HG03066 (cell line): ENCODE measurements around the gene MYOT.

Source experiments
- ATAC-seq: cut with Tn5 transposase; IDR thresholded peaks from one replicate; pipeline ENCODE4 v1.9.1; 2021; ENCODE audit warnings: low read depth; ENCODE audit not compliant: unreplicated experiment

Gene MYOT

GRCh38 chr5:137867664-137868063 is at the start of gene MYOT:
MYOT (plus strand) TSS chr5:137867860; CDS start chr5:137870652, 2,792 bp downstream.
- ATAC-seq = no peak

GRCh38 chr5:137819766-137820165 is 47.9 kb upstream of the MYOT start:
- ATAC-seq = no peak

- no peak for ATAC-seq
Observed at GRCh38 chr5:137822158-137822764, 45.4 kb upstream of the MYOT start.

- ATAC-seq = no peak
Observed at GRCh38 chr5:137822984-137823383, 44.7 kb upstream of the MYOT start.

GRCh38 chr5:137825165-137825564 is 42.5 kb upstream of the MYOT start:
- ATAC-seq = no peak

- no peak for ATAC-seq
Observed at GRCh38 chr5:137826067-137826466, 41.6 kb upstream of the MYOT start.

- ATAC-seq = no peak
Observed at GRCh38 chr5:137828180-137828579, 39.5 kb upstream of the MYOT start.

GRCh38 chr5:137828664-137829063 is 39.0 kb upstream of the MYOT start:
- no peak for ATAC-seq

GRCh38 chr5:137831105-137831504 is 36.6 kb upstream of the MYOT start:
- no peak for ATAC-seq

GRCh38 chr5:137831526-137831925 is 36.1 kb upstream of the MYOT start:
- no peak for ATAC-seq

- no peak for ATAC-seq
Observed at GRCh38 chr5:137832416-137832815, 35.2 kb upstream of the MYOT start.

GRCh38 chr5:137833463-137833862 is 34.2 kb upstream of the MYOT start:
- no peak for ATAC-seq

GRCh38 chr5:137834498-137835049 is 33.1 kb upstream of the MYOT start:
- ATAC-seq = no peak

GRCh38 chr5:137836298-137836697 is 31.4 kb upstream of the MYOT start:
- ATAC-seq = no peak

- no peak for ATAC-seq
Observed at GRCh38 chr5:137836997-137837396, 30.7 kb upstream of the MYOT start.

GRCh38 chr5:137837491-137838394 is 29.9 kb upstream of the MYOT start:
- ATAC-seq = no peak

GRCh38 chr5:137838976-137839375 is 28.7 kb upstream of the MYOT start:
- ATAC-seq = no peak

- no peak for ATAC-seq
Observed at GRCh38 chr5:137842296-137842695, 25.4 kb upstream of the MYOT start.

- ATAC-seq = no peak
Observed at GRCh38 chr5:137843676-137844299, 23.9 kb upstream of the MYOT start.

GRCh38 chr5:137845472-137845871 is 22.2 kb upstream of the MYOT start:
- ATAC-seq = no peak

- ATAC-seq = no peak
Observed at GRCh38 chr5:137847687-137848086, 20.0 kb upstream of the MYOT start.
